Activated CD4-positive, alpha-beta T cell treated with anti-CD3 and anti-CD28 coated beads, Interleukin-2, amount 10 ng/mL, durations not matched to agents 24 days and 14 days (primary cell): Measurements from ENCODE around the gene SUSD1. TPM values are rescaled to one million over a fixed set of nuclear protein-coding genes. Genes with fewer than 3 reads are reported as not detected.

Experiments used
- DNase-seq: peaks from one replicate; pipeline ENCODE4 v3.0.0; 2022
- H3K27ac Mint-ChIP-seq: one replicate; pipeline ENCODE4 v1.8.0; 2022; ENCODE audit warnings: mild to moderate bottlenecking, mixed read lengths
- H3K27me3 Mint-ChIP-seq: one replicate; pipeline ENCODE4 v1.8.0; 2022; ENCODE audit warnings: mixed read lengths
- H3K36me3 Mint-ChIP-seq: one replicate; pipeline ENCODE4 v1.8.0; 2022; ENCODE audit warnings: low read depth, mild to moderate bottlenecking, mixed read lengths
- H3K4me1 Mint-ChIP-seq: one replicate; pipeline ENCODE4 v1.8.0; 2021; ENCODE audit warnings: mixed read lengths
- H3K4me3 Mint-ChIP-seq: one replicate; pipeline ENCODE4 v1.8.0; 2022; ENCODE audit warnings: mild to moderate bottlenecking, moderate library complexity, mixed read lengths
- H3K9me3 Mint-ChIP-seq: one replicate; pipeline ENCODE4 v1.8.0; 2021; ENCODE audit warnings: mixed read lengths
- intact Hi-C: fragments of 100-400 bp; cut with micrococcal nuclease; formaldehyde crosslinking; loops from one replicate; pipeline ENCODE4 v1.15.1; 2023
- total RNA-seq: library from RNA; stranded (reverse); gene quantifications from 2 replicates; pipeline ENCODE4 v1.2.3, GENCODE V29; 2022

The SUSD1 gene
- total RNA-seq, 1 donor from 2014 or later, result 4.8 TPM

DNA sequence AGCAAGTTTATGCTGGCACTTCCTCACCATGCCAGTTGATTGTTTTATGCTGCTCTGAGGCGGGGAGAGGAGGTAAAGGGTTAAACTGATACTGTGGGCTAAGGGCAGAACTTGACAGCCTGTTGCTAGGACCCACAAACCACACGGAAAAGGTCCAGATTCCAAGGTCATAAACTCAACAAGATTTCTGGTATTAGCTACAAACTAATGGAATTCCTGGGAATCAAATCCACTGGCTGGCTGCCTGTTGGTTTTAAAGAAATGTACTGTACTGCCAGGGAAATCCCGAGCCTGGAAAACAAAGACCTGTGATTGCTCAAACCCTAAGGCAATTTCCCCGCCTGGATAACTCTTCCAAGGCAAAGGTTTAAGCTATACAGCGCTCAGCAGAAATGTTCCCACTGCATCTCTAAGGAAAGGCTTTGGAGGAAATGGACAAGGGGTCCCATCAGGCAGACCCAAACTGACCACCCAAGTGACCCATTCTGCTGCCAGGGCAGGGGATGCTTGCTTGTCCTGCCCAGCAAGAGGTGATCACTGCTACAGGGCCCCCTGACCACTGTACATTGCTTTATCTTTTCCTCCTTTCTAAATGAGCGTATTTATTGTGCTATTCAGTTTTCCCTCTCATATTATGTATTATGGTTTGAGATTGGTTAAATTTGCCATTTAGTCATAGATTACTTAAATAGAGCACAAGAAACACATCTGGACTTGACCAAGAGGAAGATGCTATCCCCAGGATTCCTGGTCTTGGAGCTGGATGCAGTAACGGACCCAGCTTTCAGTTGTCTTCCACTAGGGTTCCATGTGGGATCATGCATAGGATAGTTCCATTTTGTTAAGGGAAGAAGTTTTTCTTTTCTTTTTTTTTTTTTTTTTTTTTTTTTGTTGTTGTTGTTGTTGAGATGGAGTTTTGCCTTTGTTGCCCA, 124.3 kb downstream of the SUSD1 start:
- H3K36me3 Mint-ChIP-seq, result peaks cover 32% of the 10 kb centered on the region
- peaks cover 4% of the 10 kb centered on the region for H3K4me1 Mint-ChIP-seq
- no peak for DNase-seq
- H3K27ac Mint-ChIP-seq, result no peak overlapping the region
- H3K4me3 Mint-ChIP-seq, result no peak overlapping the region
- H3K9me3 Mint-ChIP-seq, result peaks cover 22% of the 10 kb centered on the region
- H3K27me3 Mint-ChIP-seq, result peaks cover 2% of the 10 kb centered on the region
- intact Hi-C loops, result no loop called here

DNA sequence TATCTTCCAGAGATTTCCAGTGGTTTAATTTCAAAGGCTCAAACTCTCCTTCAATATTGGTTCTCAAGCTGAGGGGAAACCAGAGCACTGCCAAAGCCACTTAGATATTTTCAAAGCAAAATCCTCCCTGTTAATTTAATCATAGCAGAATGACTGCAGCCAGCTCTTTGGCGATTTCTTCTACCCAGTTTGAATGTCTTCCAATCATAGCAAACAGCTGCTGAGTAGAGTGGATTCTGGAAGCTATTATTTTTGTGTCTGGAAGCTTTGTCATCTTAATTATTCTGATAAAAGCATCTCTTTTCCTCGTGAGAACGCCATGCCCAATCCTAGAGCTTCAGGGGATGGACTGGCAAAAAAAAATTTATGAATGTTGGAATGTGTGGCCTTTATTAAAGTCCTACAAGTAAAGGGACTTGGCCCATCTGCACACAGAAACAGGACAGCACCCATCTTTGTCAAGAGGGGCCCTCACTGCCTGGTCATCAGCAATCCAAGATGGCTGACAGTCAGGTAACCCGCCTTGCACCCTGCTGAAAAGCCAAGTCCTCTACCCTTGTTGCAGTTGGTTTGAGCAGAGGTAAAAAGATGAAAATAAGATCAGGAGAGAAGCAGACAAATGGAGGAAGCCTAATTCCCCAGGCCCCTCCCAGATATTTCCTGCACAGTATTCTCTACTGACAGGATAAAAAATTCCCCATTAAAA, 125.1 kb downstream of the SUSD1 start:
- DNase-seq, result no peak
- peaks cover 9% of the 10 kb centered on the region for H3K27me3 Mint-ChIP-seq
- intact Hi-C loops, result no loop called here
- H3K4me1 Mint-ChIP-seq, result peaks cover 4% of the 10 kb centered on the region
- no peak overlapping the region for H3K27ac Mint-ChIP-seq
- H3K36me3 Mint-ChIP-seq, result peaks cover 37% of the 10 kb centered on the region
- peaks cover 30% of the 10 kb centered on the region for H3K9me3 Mint-ChIP-seq
- no peak overlapping the region for H3K4me3 Mint-ChIP-seq

DNA sequence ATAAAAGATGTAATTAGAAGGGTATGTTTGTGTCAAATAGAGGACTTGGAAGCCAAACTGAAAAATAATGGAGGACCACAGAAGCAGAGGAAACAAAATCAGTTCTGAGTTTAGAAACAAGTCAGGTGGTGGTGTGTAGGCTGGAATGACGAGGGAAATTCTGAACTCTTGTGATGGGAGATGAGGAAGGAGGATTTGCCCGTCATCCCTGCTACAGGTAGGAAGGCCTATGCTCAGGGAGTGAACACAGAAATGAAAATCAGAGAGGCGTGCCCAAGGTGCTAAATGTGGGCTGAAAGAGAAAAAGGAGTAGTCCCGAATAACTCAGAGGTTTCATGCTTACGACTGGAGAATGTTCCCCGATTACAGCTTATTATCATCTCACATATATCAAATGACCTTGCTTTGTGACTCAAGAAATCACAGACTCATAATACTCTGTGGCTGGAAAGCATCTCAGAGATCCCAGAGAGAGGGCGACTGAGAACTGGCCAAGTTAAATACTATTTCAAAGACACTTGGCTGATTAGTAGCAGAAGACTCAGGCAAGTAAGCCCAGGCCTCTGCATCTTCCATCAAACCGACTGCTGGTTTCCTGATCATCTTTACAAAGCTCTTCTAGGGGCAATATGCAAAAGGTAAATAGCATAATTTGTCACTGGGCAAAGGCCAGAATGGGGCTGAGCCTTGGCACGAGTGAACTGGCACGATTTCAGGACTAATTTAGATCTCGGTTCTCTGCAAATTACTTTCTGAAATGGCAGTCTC, 126.0 kb downstream of the SUSD1 start:
- Mint-ChIP-seq H3K36me3 (peaks cover 35% of the 10 kb centered on the region), H3K9me3 (peaks cover 30% of the 10 kb centered on the region), H3K4me3 (no peak overlapping the region), H3K4me1 (peaks cover 4% of the 10 kb centered on the region), H3K27ac (no peak overlapping the region), H3K27me3 (peaks cover 9% of the 10 kb centered on the region)
- intact Hi-C loops, result no loop called here
- DNase-seq, result no peak

DNA sequence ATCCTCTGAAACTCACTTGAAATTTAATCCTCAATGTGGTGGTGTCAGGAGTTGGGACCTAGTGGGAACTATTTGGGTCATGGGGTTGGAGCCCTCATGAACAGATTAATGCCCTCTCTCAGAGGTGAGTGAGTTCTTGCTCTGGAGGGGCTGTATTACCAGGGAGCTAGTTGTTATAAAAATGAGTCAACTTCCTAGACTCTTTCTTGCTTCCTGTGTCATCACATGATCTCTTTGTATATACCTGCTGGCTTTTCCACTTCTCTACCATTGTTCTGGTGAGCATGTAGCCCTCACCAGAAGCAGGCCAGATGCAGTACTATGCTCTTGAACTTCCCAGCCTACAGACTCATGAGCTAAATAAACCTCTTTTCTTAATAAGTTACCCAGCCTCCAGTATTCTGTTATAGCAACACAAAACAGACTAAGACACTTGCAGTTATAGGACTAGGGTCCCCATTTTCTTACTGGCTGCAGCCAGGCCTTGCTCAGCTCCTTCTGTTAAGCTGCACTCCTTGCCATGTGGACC, 127.5 kb downstream of the SUSD1 start:
- no peak overlapping the region for H3K4me3 Mint-ChIP-seq
- no peak for DNase-seq
- H3K9me3 Mint-ChIP-seq, result peaks cover 25% of the 10 kb centered on the region
- intact Hi-C loops, result no loop called here
- no peak overlapping the region for H3K27ac Mint-ChIP-seq
- peaks cover 8% of the 10 kb centered on the region for H3K27me3 Mint-ChIP-seq
- H3K4me1 Mint-ChIP-seq, result peaks cover 4% of the 10 kb centered on the region
- peaks cover 31% of the 10 kb centered on the region for H3K36me3 Mint-ChIP-seq

DNA sequence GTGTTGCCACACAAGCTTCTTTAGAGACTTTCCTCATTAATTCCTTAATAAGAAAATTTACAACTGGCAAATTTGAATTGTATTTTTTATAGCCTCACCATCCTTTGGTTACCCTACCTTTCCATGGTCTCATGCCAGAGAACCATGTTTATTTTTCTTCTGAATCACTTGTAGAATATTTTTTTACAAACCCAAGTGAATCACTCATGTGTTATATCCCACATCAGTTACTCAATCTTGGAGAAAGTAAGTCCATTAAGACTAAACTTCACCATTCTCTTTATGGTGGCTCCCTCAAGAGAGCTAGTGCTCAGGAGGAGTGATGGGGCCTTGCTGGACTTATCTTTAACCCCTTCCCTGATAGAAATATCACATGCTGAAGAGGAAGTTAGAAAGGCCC, 128.9 kb downstream of the SUSD1 start:
- Mint-ChIP-seq H3K27me3 (peaks cover 13% of the 10 kb centered on the region), H3K9me3 (peaks cover 32% of the 10 kb centered on the region), H3K27ac (no peak overlapping the region), H3K4me1 (peaks cover 9% of the 10 kb centered on the region), H3K4me3 (no peak overlapping the region), H3K36me3 (peaks cover 33% of the 10 kb centered on the region)
- intact Hi-C loops, result no loop called here
- DNase-seq, result no peak

DNA sequence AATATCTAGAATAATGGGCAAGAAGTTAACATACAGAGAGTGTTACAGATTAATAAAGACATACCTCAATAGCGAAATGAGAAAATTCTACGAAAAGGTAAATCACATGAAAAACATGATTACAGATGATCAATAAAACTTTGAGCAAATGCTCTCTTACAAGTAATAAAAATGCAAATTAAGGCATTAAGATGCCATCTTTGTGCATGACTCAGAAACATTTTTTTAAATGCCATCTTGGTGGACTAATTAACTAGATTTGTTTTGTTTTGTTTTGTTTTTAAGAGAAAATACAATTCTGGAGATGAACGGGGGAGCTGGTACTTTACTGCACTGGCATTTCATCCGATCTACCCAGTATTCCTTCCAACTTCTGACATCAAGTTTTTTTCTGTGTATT, 130.2 kb downstream of the SUSD1 start:
- H3K27ac Mint-ChIP-seq, result no peak overlapping the region
- H3K36me3 Mint-ChIP-seq, result peaks cover 36% of the 10 kb centered on the region
- H3K9me3 Mint-ChIP-seq, result peaks cover 32% of the 10 kb centered on the region
- peaks cover 13% of the 10 kb centered on the region for H3K27me3 Mint-ChIP-seq
- intact Hi-C loops, result no loop called here
- H3K4me1 Mint-ChIP-seq, result peaks cover 9% of the 10 kb centered on the region
- no peak overlapping the region for H3K4me3 Mint-ChIP-seq
- no peak for DNase-seq

DNA sequence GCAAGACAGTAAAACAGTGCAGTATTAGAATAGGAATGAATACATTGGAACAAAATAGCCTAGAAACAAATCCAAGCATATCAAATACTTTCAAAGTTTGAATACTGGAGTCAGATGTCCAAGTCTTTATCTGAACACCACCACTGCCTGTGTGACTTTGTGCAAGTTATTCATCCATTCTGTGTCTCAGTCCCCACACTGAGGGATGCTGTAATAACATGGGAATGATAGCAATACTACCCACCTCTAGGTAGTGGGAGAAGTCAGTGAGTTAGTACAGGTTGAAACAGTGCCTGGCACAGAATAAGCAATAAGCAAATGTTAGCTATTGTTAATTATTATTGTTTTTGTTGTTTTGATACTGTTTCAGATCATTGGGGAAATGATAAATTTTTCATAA, 130.9 kb downstream of the SUSD1 start:
- peaks cover 13% of the 10 kb centered on the region for H3K27me3 Mint-ChIP-seq
- H3K4me1 Mint-ChIP-seq, result peaks cover 9% of the 10 kb centered on the region
- H3K9me3 Mint-ChIP-seq, result peaks cover 32% of the 10 kb centered on the region
- intact Hi-C loops, result no loop called here
- no peak overlapping the region for H3K4me3 Mint-ChIP-seq
- no peak for DNase-seq
- H3K27ac Mint-ChIP-seq, result no peak overlapping the region
- peaks cover 37% of the 10 kb centered on the region for H3K36me3 Mint-ChIP-seq

DNA sequence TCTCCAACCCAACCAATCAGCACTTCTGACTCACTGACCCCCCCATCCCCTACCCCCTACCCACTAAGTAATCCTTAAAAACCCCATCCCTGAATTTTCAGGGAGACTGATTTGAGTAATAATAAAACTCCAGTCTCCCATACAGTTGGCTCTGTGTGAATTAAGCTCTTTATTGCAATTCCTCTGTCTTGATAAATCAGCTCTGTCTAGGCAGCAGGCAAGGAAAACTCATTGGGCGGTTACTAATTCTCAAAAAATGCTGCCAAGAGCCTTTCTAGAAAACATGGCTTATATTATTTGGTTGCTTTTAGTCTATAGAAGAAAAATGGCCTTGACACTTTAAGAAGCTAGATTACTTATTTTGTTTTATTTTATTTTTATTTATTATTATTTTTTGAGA, 131.7 kb downstream of the SUSD1 start:
- peaks cover 14% of the 10 kb centered on the region for H3K4me1 Mint-ChIP-seq
- intact Hi-C loops, result no loop called here
- peaks cover 13% of the 10 kb centered on the region for H3K27me3 Mint-ChIP-seq
- peaks cover 26% of the 10 kb centered on the region for H3K9me3 Mint-ChIP-seq
- no peak overlapping the region for H3K4me3 Mint-ChIP-seq
- no peak overlapping the region for H3K27ac Mint-ChIP-seq
- DNase-seq, result no peak
- peaks cover 31% of the 10 kb centered on the region for H3K36me3 Mint-ChIP-seq

DNA sequence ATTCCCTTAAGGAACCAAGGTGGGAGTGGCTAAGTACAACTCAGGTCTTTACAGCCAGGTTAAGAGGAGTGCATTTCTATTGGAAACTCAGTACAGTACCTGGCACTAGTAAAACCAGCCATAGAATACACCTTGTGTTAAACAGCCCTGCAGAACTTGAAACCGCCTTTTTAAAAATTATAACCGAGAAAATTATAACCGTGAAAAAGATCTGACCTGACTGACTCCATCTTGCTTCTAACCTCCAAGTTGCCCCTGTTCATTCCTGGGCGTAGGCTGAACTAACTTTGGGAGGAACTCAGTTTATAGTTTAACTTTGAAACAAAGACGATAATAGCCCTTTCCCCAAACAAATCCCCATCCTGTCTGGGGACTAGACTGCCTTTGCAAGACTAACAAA, 132.3 kb downstream of the SUSD1 start:
- Mint-ChIP-seq H3K9me3 (peaks cover 24% of the 10 kb centered on the region), H3K36me3 (peaks cover 28% of the 10 kb centered on the region), H3K27me3 (peaks cover 13% of the 10 kb centered on the region), H3K27ac (no peak overlapping the region), H3K4me1 (peaks cover 20% of the 10 kb centered on the region), H3K4me3 (no peak overlapping the region)
- intact Hi-C loops, result no loop called here
- DNase-seq, result no peak

DNA sequence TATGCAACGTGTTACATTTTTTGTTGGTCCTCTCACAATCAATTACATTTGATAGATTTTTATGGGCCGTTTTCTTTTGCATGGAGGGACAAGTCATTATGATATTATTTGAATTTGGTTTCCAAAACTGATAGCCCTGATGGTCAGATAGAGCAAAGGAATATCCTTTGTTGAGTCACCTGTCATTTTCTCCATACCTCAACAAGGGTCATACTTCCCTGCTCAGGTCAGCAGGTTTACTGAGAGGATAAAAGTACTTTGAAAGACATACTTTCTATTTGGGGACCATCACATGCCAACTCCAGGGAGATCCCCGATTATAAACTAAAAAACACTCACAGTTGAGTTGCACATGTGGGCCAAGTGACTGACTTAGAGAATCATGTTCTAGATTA, 132.9 kb downstream of the SUSD1 start:
- intact Hi-C loops, result no loop called here
- no peak overlapping the region for H3K4me3 Mint-ChIP-seq
- peaks cover 24% of the 10 kb centered on the region for H3K36me3 Mint-ChIP-seq
- peaks cover 20% of the 10 kb centered on the region for H3K9me3 Mint-ChIP-seq
- peaks cover 13% of the 10 kb centered on the region for H3K27me3 Mint-ChIP-seq
- H3K4me1 Mint-ChIP-seq, result peaks cover 21% of the 10 kb centered on the region
- no peak for DNase-seq
- no peak overlapping the region for H3K27ac Mint-ChIP-seq

DNA sequence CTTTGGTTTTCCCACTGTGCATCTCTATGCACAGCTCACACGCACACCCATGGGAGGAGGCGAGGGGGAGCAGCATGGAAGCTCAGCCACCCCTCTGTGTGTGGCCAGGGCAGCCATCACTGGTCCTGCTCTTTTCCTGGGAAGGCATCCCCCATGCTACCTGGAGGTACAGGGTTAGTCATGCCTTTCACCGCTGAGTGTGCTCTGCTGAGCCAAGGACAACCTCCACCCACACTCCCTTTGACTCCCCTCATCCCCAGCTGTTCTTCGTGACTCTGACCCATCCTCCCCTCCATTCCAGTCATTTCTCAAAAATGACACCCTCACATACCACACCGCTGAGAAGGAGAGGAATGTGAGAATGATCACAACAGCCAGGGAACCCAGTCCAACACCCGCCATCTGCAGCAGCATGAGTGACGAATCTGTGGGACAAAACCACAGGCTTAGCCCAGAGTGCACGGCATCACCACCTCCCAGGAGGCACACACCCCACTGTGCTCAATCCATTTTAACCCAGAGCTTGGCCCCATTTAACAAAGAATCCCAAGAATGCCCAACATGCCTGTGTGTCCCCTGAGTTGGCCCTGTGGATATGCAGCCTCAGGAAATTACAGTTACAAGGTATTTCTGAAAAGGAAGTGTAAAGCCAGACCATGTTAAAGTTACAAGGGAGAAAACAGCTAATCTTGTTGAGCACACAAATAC, 133.4 kb downstream of the SUSD1 start:
- intact Hi-C loops, result no loop called here
- H3K36me3 Mint-ChIP-seq, result peaks cover 22% of the 10 kb centered on the region
- peak overlapping the region; percentile 35 for H3K27ac Mint-ChIP-seq
- peaks cover 25% of the 10 kb centered on the region for H3K4me1 Mint-ChIP-seq
- peaks cover 13% of the 10 kb centered on the region for H3K27me3 Mint-ChIP-seq
- no peak overlapping the region for H3K4me3 Mint-ChIP-seq
- DNase-seq, result no peak
- peaks cover 17% of the 10 kb centered on the region for H3K9me3 Mint-ChIP-seq

DNA sequence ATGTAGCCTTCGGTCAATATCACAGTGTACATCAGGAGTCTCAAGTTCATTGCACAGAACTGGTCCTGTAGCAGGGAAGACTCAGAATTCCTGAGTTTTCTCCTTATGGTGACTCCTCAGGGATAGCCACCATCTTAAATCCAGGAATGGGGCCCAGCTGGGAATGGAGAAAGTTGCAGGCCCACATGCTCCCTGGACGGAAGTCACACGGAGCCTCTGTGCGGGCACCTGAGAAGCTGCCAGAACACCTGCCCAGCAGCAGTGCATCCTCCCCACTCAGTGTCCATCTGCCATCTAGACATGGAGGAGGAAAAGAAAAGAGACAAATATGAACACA, 133.9 kb downstream of the SUSD1 start:
- Mint-ChIP-seq H3K27ac (no peak overlapping the region), H3K4me1 (peaks cover 25% of the 10 kb centered on the region), H3K9me3 (peaks cover 17% of the 10 kb centered on the region), H3K27me3 (peaks cover 13% of the 10 kb centered on the region), H3K36me3 (peaks cover 22% of the 10 kb centered on the region), H3K4me3 (no peak overlapping the region)
- intact Hi-C loops, result no loop called here
- no peak for DNase-seq

DNA sequence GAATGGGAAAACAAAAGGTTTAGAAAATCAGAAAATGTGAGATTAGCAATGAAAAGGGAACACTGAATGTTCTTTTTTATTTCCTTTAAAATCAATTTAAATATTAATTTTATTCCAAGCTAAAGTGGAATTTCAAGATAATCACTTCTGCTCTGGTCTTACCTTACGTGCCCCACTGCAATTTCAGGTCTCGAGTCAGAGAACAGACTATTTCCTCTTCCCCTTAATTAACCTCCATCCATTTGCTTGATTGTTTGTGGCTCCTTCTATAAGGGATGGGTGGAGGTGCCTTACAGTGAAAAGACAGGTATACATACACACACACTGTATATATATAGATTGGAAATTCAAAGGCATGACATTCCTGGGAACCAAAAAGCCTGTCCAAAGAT, 137.1 kb downstream of the SUSD1 start:
- H3K27me3 Mint-ChIP-seq, result peaks cover 17% of the 10 kb centered on the region
- peaks cover 26% of the 10 kb centered on the region for H3K36me3 Mint-ChIP-seq
- H3K9me3 Mint-ChIP-seq, result peaks cover 7% of the 10 kb centered on the region
- peak overlapping the region; percentile 88 for H3K27ac Mint-ChIP-seq
- intact Hi-C loops, result no loop called here
- peak; percentile 59 for DNase-seq
- peaks cover 45% of the 10 kb centered on the region for H3K4me1 Mint-ChIP-seq
- H3K4me3 Mint-ChIP-seq, result peak overlapping the region; percentile 52
